A549 (cell line): ENCODE results near the gene PRR12.

Source experiments
- CBX8 ChIP-seq: fragments of 200-600 bp; sonication (generic); IDR thresholded peaks from 2 replicates; pipeline ENCODE4 v1.6.1; 2016
- PHF8 ChIP-seq: fragments of 200-600 bp; sonication (generic); IDR thresholded peaks from 2 replicates; pipeline ENCODE4 v1.6.1; 2016; ENCODE audit warnings: low read depth, mild to moderate bottlenecking, antibody characterized with exemption, moderate library complexity, borderline replicate concordance
- RCOR1 ChIP-seq: fragments of 150-350 bp; IDR thresholded peaks from 2 replicates; pipeline ENCODE4 v1.6.1; 2014; ENCODE audit warnings: antibody characterized with exemption, low read length, low read depth

GRCh38 chr19:49637821-49638738 lies 47.1 kb downstream of the PRR12 start:
- TF ChIP-seq RCOR1 (no peak), CBX8 (no peak), PHF8 (no peak)
